Pons (tissue), 1 donor: ENCODE data around the gene CAP1.
"Not testable (repeated sequence)": the region's sequence is repeated elsewhere in the genome, so short reads cannot be mapped to it uniquely, and the experiment has no call there.

ENCODE experiments used
- DNase-seq: peaks from one replicate; pipeline ENCODE4 v3.0.0-alpha.2; 2016; ENCODE audit warnings: low spot score

Gene CAP1, protein sequence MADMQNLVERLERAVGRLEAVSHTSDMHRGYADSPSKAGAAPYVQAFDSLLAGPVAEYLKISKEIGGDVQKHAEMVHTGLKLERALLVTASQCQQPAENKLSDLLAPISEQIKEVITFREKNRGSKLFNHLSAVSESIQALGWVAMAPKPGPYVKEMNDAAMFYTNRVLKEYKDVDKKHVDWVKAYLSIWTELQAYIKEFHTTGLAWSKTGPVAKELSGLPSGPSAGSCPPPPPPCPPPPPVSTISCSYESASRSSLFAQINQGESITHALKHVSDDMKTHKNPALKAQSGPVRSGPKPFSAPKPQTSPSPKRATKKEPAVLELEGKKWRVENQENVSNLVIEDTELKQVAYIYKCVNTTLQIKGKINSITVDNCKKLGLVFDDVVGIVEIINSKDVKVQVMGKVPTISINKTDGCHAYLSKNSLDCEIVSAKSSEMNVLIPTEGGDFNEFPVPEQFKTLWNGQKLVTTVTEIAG

GRCh38 chr1:40040511-40041465 lies at the start of gene CAP1:
CAP1 (plus strand) TSS chr1:40040729; CDS start chr1:40059347, 18,618 bp downstream.
- DNase-seq = peak; percentile 99

- DNase-seq = no peak
Observed at GRCh38 chr1:39992234-39992633, 48.3 kb upstream of the CAP1 start.

- DNase-seq = no peak
Observed at GRCh38 chr1:39992888-39993287, 47.6 kb upstream of the CAP1 start.

GRCh38 chr1:39995973-39996393 lies 44.5 kb upstream of the CAP1 start:
- no peak for DNase-seq

DNA sequence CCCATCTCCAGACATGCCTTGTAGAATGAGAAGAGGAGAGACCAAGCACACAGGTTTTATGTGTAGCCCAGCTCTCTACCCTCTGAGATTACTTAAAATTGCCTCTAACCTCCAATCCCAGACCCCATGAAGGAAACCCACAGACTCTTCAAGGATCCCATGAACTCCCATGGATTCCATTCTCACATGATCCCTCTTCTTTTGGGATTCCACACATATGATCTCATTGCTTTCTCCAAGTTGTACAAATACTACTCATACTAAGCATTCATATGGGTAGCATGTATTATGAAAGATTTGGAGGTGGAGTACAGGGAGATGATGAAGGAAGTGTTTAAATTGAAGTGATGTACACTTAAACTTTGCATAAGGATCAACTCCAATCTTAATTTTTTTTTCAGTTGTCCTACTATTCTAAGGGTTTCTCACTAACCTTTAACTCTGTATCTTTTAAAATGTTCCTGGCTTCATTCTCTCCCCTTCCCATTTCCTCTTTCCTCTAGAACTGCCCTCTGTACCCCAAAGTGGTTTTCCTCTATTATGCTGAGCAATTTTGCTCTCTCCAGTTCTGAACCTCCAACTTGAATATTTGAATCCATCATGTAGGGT lies 44.0 kb upstream of the CAP1 start:
- DNase-seq = no peak

DNA sequence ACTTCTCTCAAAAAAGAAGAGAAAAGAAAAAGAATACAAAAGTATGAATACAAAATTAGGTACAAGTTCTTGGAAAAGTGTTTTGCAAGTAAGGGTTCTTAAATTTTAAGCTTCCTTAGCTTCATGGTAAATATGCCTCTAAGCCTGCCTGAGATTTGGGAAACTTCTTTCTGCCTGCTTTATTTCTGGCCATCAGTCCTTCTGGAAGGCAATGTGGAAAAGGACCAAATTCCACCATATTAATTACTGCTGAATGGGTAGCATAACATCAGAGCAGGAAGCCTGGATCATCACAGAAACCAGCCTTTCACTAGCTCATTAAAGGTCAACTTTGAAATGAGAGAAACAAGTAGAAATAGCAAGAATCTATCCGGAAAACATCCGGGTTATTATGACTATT lies 39.1 kb upstream of the CAP1 start:
- no peak for DNase-seq

- DNase-seq = peak; percentile 41
Observed at GRCh38 chr1:40003156-40004093, 37.1 kb upstream of the CAP1 start.

- no peak for DNase-seq
Observed at GRCh38 chr1:40004857-40005256, 35.7 kb upstream of the CAP1 start.

DNA sequence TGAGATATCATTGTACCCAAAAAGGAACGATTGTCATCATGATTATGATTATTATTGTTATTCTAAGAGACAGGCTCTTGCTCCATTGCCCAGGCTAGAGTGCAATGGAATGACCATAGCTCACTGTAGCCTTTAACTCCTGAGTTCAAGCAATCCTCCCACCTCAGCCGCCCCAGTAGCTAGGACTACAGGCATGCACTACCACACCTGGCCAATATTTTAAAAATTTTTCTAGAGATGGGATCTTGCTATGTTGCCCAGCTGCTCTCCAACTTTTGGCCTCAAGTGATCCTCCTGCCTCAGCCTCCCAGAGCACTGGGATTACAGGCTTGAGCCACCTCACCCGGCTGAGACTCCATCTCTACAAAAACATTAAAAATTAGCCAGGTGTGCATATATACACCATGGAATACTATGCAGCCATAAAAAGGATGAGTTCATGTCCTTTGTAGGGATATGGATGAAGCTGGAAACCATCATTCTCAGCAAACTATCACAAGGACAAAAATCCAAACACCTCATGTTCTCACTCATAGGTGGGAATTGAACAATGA lies 33.0 kb upstream of the CAP1 start:
- DNase-seq = not testable (repeated sequence)

DNA sequence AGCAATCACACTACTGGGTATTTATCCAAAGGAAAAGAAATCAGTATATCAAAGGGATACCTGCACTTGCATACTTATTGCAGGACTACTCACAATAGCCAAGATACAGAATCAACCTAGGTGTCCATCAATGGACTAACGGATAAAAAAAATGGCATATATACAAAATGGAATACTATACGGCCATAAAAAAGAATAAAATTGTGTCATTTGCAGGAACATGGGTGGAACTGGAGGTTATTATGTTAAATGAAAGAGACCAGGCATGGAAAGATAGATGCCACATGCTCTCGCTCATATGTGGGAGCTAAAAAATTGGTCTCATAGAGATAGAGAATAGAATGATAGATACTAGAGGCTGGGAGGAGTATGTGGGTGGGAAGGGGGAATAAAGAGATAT lies 29.3 kb upstream of the CAP1 start:
- DNase-seq = no peak

DNA sequence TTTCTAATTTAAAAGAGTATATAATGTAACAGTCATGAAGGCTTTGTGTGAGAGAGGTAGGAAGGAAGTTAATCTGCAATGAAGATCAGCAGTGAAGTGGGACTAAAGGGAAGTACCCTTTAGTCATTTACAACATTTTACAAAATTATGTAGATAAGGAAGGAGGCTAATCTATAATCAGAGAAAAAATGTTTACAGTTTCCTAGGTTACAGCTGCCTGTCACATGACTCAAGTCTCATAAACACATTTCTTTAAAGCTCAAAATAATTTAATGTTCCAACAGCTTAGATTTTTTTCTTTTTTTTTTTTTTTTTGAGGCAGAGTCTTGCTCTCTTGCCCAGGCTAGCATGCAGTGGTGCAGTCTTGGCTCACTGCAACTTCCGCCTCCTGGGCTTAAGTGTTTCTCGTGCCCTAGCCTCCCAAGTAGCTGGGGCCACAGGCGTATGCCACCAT lies 26.2 kb upstream of the CAP1 start:
- DNase-seq = no peak

- no peak for DNase-seq
Observed at GRCh38 chr1:40014812-40015594, 25.5 kb upstream of the CAP1 start.

DNA sequence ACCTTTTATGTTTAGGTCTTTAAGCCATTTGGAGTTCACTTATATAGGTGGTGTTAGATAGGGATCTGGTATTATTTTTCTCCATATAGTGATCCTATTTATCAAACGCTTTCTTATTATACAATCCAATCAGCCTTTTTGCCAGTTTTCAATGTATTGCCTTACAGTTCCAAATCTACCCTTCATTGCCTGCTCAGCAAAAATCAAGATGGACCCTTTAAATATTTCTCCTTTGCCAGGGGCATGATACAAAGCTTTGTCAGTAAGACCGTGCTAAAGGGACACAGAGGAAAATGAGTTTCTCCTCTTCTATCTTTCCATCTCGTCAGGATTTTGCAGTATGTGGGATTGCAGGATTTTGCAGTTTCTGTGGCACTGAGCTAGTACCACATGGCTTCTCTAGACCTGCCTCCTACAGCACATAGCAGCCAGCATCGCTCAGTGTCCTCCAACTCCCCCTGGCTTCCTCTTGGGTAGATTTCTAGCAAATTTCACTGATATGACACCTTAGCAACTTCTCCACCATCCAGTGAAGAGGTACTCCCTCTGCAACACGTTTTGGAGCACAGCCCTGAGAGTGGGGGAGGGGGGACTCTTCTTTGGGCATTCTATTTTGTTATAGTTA lies 22.5 kb upstream of the CAP1 start:
- DNase-seq = no peak

DNA sequence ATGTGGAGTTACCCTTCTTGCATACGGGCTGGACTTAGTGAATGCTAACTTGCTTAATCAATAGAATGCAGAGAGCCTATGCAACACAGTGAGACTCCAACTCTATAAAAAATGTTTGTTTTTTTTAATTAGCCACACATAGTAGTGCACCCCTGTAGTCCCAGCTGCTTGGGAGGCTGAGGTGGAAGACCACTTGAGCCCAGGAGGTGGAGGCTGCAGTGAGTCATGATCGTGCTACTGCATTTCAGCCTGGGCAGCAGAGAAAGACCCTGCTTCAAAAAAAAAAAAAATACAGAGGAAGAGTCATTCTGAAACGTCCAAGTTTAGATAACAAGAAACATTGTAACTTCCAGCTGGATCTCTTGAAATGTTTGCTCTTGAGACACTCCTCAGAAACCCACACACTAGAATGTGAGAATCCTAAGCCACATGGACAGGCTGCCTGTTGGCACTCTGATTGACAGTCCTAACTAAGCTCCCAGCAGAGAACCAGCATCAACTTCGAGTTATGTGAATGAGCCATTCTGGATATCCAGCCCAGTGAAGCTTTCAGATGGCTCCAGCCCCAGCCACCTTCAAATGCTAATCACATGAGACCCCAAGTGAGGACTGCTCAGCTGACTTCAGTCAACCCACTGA lies 20.0 kb upstream of the CAP1 start:
- no peak for DNase-seq

GRCh38 chr1:40023379-40023944 lies 17.1 kb upstream of the CAP1 start:
- DNase-seq = no peak

GRCh38 chr1:40024671-40025070 lies 15.9 kb upstream of the CAP1 start:
- no peak for DNase-seq

- no peak for DNase-seq
Observed at GRCh38 chr1:40027647-40028046, 12.9 kb upstream of the CAP1 start.

- DNase-seq = no peak
Observed at GRCh38 chr1:40029608-40030007, 10.9 kb upstream of the CAP1 start.
